NK-92 (cell line): ENCODE measurements around the gene CNST.
"Not testable (repeated sequence)": the region's sequence is repeated elsewhere in the genome, so short reads cannot be mapped to it uniquely, and the experiment has no call there.

ENCODE experiments used
- DNase-seq: peaks from one replicate; lab custom pipeline; 2025; ENCODE audit not compliant: unreplicated experiment; lab: John Stamatoyannopoulos, UW

Gene CNST

DNA sequence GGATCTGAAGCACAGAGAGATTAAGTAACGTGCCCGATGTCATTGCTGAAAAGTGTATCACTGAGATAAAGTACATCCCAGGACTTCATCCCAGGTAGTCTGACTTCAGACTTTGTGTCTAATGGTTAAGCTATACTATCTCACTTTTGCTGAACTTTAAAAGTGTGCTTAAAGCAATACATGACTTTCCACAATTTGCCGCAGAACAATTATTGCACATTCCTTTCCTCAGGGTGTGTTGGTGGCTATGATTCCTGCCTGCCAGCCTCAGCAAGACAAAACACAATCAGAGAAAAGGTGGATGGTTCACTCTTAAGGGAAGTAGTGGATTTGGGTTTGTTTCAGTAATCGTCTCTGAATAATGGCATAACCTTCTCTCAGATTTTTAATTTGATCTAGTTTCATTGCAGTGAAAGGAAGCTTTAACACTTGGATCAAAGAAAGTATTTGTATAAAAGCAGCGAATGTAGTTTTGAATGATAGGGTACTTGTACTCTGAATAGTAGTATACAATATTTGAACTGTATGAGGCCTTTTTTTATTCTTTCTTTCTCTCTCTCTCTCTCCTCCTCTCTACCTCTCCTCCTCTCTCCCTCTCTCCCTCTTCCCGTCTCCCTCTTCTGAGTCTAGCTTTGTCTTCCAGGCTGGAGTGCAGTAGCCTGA is 47.0 kb downstream of the CNST start:
- DNase-seq = no peak

DNA sequence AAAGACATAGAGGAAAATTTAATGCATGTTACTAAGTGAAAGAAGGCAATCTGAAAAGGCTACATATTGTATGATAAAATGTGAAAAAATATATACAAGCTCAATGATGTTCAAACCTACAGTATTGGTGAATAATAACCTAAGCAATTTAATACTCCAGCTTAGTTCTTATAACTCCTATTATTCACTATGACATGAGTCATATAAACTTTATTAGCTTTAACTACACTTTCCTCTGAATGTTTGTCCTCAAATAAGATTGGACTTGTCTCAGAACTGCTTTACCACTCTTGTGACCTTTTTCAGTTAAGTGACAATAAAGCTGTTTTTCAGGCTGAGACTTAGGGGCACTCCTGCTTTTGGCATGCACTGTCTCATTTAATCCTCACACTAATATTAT is 50.9 kb downstream of the CNST start:
- no peak for DNase-seq

DNA sequence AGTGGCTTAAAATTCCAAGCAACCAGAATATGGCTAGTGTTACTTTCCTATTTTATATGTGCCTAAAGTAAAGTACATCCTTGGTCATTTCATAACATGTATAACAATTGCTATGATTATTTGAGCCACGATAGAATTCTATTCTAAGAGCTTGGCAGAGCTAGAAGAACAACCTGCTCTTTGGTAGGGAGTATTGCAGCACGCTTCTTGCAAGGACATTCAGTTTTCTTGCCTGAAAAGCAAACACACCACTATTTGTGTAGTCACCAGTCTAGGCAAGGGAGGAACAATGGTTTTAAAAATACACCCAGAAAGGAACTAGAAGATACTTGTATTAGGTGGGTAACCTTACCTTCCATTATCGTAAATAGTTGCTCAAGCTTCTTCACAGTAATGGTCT is 51.5 kb downstream of the CNST start:
- DNase-seq = no peak

DNA sequence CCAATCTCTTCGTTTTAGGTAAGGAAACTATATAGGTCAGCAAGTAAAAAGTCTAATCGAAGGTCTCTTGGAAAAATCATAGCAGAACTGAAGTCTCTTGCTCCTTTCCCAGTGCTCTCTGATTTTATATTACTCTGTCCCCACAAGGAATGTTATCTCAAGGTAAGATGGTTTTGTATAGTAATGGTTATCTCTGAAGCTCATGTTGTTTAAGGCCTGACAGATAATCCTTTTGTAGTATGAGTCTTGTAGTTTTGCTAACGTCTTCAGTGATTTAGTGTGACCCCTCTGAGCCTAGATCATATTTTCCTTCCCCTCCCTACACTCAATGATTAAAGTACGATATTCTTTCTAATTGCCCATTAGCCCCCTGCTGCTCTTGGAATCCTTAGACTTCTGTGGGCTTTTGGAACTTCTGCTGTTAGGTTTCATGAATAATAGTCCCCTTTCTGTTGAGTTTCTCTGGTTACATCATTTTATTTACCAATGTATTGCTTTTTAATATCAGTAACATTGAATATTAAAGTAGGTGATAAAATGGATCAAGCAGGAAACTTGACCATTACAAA is 52.1 kb downstream of the CNST start:
- DNase-seq = no peak

DNA sequence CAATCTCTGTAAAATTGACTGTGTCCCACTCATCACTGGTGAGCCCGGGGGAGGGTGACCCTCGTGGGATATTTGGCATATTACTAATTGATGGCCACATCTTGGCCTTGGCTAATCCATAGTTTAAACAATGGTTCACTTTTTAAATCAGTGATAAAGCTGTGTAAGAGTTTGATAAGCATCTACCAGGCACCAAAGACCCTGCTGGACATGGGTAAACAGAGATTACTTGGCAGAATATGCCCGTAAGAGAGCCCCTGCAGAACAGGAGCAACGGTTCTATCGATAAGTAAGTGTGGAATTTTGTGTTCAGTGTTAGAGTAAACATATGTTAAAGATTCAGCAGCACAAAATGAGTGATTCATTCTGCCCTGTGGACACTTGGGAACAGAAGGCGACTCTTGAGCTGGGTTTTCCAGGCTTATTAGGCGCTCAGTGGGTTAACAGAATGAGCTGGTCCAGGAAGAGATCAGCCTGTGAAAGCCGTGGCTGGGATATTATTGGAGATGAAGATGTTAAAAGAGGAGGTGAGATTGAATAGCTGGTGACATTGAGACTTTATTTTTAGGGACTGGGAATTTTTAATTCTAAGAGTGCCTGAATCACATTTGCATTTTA is 55.9 kb downstream of the CNST start:
- no peak for DNase-seq

DNA sequence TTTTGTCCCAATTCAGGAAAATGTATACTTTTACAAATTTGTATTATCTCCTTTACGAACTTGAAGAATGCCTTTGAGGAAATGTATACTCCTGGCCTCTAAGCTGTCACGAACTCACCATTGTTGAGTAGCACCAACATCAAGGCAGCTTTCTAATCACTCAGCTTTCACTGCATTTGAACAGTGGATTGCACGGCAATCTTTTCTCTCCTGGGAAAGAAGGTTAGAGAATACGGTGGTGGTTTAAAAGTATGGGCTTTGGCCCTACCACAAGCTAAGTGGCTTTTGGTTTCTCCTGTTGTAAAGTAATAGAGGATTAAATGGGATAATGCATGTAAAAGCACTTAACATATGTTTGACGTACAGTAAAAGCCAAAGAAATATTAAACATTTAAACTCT is 57.8 kb downstream of the CNST start:
- DNase-seq = no peak

DNA sequence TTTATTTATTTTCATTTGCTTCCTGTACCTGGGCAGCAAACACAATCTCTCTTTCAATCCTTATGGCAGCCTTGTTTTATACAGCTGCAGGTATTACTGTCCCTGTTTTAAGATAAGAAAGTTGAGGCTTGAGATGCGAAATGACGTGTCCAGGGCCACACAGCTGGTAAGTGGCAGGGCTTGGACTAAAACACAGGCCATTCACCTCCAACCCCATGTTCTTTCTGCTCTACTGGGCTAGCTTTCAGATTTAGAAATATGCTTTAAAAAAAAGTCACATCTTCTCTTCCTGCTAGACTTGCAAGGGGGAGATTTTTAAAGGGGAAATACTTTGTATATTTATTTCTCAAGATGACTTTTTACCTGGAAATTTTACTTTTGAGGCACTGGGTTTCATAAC is 62.8 kb downstream of the CNST start:
- DNase-seq = no peak

DNA sequence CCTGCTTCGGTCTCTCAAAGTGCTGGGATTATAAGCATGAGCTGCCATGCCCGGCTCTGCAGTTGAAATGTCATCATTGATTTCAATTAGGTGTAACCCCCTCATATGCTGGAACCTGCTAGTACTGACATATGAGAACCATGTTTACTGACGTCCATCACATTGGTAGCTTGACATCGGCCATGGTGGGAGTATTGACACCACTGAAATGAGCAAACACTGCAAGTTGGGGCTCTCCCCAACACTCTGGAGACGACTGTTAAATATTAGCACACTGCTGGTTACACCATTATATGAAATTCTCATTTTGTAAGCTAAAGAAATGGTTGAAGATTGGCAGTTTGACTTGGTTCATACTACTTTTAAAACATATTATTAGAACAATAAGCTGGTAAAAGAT is 63.7 kb downstream of the CNST start:
- DNase-seq = no peak

DNA sequence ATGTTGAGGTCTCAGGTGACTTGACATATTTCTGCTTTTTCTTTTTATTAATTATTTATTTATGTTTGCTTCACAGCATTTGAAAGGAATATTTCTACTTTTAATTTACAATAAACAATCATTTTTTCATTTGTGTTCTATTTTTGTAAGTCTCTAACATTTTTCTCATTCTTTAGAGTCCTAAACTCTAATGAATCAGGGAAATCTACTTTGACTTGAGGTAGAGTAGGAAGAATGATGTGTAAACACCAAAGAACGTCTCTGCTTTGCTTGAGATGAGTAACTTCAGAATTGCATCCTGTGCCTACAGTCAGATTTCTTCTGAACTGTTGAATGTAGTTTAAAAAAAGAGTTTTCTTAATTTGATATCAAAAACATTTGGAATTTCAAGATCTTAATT is 65.2 kb downstream of the CNST start:
- no peak for DNase-seq

DNA sequence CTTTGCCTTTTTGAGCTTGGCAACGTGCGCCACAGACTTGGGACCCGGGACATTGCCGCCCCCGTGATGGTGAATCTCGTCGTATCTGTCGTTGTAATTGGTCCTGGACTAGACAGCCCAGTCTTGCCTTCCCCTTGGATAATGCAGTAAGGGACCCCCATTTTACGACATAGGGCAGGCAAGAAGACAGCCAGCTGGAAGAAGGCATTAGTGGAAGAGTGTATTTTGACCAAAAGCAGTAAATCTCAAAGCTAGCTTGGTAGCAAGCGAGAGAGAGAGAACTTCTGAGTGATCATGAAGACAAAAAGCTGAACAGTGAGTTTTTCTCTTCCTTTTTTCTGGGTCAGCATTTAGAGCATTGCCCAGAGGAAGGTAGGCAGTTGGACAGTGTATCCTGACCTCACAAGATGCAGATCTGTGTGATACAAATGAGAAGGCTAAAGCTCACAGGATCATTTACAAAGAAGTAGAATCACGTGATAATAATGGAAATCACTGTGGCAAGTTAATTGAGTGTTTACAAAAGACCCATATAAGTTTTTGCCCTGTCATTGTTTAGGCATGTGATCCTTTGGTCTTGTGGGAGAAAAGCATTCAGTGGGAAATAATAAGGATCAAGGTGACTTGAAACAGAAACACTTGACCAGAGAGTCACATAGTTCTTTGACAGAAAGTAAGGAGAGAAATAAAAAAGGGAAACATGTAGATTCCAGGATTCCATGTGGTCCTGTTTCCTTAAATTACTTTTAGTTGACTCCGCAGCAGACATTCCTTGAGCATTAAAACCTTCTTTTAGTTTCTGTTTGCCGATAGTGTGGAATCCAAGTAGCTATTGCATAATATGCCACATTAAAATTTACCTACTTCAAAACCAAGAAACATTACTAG is 66.3 kb downstream of the CNST start:
- DNase-seq = no peak

DNA sequence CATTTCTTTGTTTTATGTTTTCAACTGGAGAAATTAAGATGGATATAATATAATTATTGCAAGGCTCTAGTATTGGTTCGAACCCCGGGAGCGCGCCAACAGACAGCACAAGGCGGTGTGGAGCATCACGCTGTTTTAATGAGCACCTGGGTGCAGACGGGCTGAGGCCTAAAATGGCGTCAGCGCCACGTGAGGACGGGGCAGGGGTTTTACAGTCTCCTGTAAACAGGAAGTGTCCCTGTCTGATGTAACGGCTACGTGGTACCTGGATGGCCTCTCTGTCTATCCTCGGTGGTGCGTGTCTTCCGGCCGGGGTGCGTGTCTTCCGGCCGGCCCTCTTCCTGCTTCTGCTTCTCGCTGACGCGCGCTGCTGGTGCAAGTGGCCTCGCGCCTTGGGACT is 68.4 kb downstream of the CNST start:
- not testable (repeated sequence) for DNase-seq

DNA sequence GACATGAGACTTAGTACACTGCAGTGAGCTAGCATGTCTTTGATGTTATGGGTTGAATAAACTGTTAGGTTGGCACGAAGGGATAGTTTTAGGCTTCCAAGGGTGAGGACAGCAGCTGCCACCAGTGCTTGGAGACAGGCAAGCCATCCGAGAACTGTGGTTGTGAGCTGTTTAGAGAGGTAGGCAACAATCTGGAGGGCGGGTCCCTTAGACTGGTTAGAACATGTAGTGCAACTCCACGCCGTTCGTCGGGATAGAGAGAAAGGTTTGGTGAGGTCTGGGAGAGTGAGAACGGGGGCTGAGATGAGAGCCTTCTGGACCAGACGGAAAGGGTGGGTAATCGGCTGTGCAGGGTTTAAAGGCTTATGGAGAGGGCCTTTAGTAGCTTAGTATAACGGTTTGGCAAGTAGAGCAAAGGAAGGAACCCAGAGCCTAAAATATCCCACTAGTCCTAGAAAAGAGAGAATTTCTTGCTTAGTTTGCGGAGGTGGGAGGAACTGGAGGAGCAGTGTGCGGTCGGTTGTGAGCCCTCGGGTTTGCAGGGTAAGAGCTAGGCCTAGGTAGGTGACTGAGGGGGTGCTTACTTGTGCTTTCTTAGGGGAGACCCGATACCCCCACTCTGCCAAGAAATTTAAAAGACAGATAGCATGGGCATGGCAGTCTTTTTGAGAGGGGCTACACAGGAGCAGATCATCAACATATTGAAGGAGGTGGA is 72.8 kb downstream of the CNST start:
- DNase-seq = no peak

DNA sequence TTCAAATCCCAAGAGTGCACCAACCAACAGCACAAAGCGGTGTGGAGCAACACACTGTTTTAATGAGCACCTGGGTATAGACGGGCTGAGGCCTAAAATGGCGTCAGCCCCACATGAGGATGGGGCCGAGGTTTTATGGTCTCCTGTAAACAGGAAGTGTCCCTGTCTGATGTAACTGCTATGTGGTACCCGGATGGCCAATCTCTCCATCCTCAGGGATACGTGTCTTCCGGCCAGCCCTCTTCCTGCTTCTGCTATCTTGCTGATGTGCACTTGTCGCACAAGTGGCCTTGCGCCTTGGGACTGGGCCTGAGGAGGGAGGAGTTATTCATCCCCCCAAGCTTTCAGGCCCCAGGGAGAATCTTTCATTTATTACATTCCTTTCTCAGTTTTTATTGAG is 73.5 kb downstream of the CNST start:
- DNase-seq = no peak

DNA sequence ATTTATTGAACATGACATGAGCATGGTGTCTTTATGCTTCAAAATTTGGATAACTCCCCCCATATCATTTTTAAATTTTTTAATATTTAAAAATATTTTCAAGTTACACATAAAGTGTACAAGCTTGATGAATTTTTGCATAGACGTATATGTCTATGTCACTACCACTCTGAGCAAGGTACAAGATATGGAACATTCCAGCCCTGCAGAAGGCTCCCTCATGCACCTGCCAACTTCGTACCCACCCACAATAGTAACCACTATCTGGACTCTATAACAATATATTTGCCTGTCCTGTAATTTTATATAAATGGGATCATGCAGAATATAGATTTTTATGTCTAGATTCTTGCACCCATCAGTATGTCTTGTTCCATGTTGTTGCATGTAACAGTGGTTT is 74.5 kb downstream of the CNST start:
- no peak for DNase-seq

DNA sequence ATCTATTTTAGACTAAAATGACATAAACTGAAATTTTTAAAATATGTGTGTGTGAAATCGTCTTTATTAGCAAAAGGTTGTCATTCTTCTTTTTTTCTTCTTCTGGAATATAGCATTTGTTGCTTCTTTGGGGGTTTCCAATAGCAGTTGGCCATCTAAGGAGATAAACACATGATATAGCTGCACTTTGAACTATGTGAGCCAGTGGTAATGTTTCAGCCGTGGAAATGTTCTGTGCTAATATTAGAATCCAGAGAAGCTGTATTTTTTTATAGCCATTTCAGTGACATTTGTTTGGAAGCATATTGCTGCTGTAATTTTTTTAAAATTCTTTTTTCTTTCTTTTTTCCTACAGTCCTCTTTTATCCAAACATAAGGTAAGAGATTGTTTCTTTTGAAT is 75.1 kb downstream of the CNST start:
- no peak for DNase-seq

DNA sequence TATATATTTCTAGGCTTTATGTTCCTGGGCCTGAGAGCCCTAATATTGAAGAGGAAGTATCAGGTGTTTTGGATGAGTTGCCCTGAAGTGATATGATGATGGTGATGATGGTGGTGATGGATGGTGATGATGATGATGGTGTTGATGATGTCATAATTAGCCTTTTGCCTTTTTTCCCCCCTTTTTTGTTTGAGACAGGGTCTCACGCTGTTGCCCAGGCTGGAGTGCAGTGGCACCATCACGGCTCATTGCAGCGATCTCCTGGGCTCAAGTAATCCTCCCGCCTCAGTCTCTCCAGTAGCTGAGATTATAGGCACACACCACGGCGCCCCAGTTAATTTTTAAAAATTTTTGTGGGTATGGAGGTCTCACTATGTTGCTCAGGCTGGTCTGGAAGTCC is 76.5 kb downstream of the CNST start:
- no peak for DNase-seq

DNA sequence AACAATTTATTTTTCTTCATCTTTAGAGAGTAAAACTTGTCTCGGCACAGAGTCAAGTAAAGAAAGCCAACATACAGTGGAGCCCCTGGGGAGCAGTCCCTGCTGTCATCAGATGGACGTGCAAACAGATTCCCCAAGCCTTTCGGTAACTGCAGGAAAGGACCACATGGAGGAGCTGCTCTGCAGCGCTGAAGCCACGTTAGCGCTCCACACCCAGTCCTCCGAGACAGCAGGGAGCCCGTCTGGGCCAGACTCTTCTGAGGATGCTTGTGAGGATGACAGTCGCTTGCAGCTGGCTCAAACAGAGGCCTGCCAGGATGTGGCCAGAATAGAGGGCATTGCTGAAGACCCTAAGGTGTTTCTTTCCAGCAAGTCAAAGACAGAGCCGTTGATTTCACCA is 80.9 kb downstream of the CNST start:
- DNase-seq = no peak

DNA sequence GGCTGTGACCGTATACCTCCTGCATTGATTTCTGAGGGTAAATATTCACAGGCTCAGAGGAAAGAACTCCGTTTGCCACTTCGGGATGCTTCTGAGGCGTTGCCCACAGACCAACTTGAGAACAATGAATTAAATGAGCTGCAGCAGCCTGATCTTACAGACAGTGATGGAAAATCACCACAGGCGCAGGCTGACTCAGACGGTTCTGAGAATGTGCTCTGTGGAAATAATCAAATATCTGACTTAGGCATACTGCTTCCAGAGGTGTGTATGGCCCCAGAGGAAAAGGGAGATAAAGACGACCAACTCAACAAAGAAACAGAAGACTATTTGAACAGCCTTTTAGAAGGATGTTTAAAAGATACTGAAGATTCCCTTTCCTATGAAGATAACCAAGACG is 81.3 kb downstream of the CNST start:
- no peak for DNase-seq

DNA sequence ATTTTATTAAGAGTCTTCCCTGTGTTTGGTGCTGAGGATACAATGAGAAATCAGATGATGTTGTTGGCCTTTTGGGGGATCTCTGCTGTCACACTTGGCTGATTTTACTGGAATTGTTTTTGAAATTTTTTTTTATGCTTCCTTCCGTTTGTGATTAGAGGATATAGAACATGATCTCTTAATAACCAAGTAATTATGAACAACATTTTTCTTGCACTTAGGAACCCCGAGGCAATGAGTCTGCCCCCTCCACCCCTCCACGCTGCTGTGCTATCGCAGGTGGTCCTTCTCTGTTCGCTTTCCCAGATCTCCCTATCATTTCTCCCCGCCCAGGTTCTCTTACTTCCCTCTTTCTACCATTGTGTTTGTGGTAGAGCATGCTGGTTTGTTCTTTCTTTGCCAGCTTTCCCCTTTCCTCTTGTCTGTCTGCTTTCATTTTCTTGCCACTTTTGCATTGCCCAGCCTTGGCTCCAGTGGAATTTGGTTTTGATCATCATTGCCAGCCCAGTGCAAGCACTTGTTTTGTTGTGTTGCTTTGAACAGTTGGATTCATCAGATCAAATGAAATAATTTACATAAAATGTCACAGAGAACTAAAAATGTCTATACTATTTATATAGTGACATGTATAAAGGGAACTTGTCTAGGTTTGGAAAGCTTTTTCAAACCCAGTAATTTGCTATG is 84.9 kb downstream of the CNST start:
- DNase-seq = no peak

DNA sequence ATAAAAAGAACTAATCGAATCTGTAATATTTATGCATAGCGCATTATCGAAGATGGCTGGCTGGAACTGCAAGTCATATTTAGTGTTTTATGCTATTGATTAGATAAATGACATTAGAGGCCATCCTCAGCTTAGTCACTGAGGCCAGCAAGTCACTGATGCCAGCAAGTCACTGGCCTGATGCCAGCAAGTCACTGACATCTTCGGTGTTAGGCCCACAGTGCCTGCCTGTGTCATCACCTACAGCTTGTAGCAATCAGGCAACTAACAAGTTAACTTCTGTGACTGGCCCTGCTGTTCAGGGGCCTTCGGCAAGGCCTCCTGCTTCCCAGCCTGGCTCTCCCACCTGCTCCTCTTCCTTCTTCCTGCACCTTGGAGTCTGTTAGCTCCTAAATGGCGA is 92.3 kb downstream of the CNST start:
- DNase-seq = no peak
